H1 (cell line): Measurements from ENCODE around the gene ARID5A. TPM values are rescaled to one million over a fixed set of nuclear protein-coding genes. Genes with fewer than 3 reads are reported as not detected.

ENCODE experiments used
- CTCF ChIA-PET: fragments of 300-600 bp; sonication (Branson Sonifier 250); formaldehyde crosslinking; loops from one replicate; lab custom pipeline; 2021; ENCODE audit not compliant: partially characterized antibody; lab: Charles Lee
- POLR2A ChIA-PET: fragments of 300-600 bp; sonication (Branson Sonifier 250); formaldehyde crosslinking; loops from one replicate; lab custom pipeline; 2021; ENCODE audit warnings: inconsistent platforms; ENCODE audit not compliant: partially characterized antibody; lab: Charles Lee
- DNase-seq, 2 experiments: peaks; one replicate each; pipeline versions ENCODE4 v3.0.0 to v3.0.0-alpha.2; 2010 to 2022; ENCODE audit warnings: low spot score in 2 of 2, low read depth in 1 of 2, mixed read lengths in 1 of 2
- FAIRE-seq: peaks from 2 replicates; lab custom pipeline; 2011; peaks lifted over from hg19 to GRCh38; lab: Jason Lieb, UNC
- H2AFZ ChIP-seq: 2 replicates; pipeline ENCODE4 v1.8.1; 2012; ENCODE audit warnings: low read length, inconsistent platforms
- H2AK5ac ChIP-seq: 2 replicates; pipeline ENCODE4 v1.6.1; 2013; ENCODE audit warnings: low read depth, low read length
- H2BK120ac ChIP-seq: replicated peaks from 2 replicates; pipeline ENCODE3; 2013; ENCODE audit warnings: low read depth, low read length, inconsistent platforms
- H2BK12ac ChIP-seq: 2 replicates; pipeline ENCODE4 v1.6.1; 2013; ENCODE audit warnings: low read depth, low read length
- H2BK15ac ChIP-seq: 2 replicates; pipeline ENCODE4 v1.6.1; 2013; ENCODE audit warnings: low read length
- H2BK20ac ChIP-seq: 2 replicates; pipeline ENCODE4 v1.6.1; 2013; ENCODE audit warnings: low read length
- H2BK5ac ChIP-seq: 2 replicates; pipeline ENCODE4 v1.6.1; 2013; ENCODE audit warnings: low read depth, low read length
- H3K14ac ChIP-seq: 2 replicates; pipeline ENCODE4 v1.6.1; 2013; ENCODE audit warnings: inconsistent platforms; ENCODE audit not compliant: insufficient read length
- H3K18ac ChIP-seq: 2 replicates; pipeline ENCODE4 v1.6.1; 2013; ENCODE audit warnings: low read length; ENCODE audit errors: extremely low read depth
- H3K23ac ChIP-seq: 2 replicates; pipeline ENCODE4 v1.6.1; 2013; ENCODE audit warnings: inconsistent platforms; ENCODE audit not compliant: insufficient read length
- H3K23me2 ChIP-seq: 2 replicates; pipeline ENCODE4 v1.6.1; 2013; ENCODE audit warnings: low read depth, low read length
- H3K27ac ChIP-seq: 2 replicates; pipeline ENCODE4 v1.6.1; 2011; ENCODE audit warnings: low read depth, low read length, inconsistent platforms
- H3K27me3 ChIP-seq, 4 experiments: replicated peaks in 1 of 4; 1 replicate in 1 of 4; 2 replicates in 3 of 4; pipeline versions ENCODE4 v1.6.1 to v1.8.1; 2011 to 2013; ENCODE audit warnings: low read length in 3 of 4, mild to moderate bottlenecking in 3 of 4, inconsistent platforms in 2 of 4, mixed read lengths in 2 of 4, moderate library complexity in 1 of 4; ENCODE audit not compliant: control insufficient read depth in 3 of 4, insufficient read depth in 3 of 4; ENCODE audit errors: extremely low read depth in 1 of 4
- H3K36me3 ChIP-seq, 4 experiments: 2 replicates each; pipeline versions ENCODE4 v1.6.1 to v1.8.1; 2011 to 2013; ENCODE audit warnings: mild to moderate bottlenecking in 4 of 4, low read length in 3 of 4, moderate library complexity in 2 of 4, control low read depth in 1 of 4, inconsistent platforms in 1 of 4; ENCODE audit not compliant: insufficient read depth in 4 of 4, control insufficient read depth in 2 of 4
- H3K4ac ChIP-seq: replicated peaks from 2 replicates; pipeline ENCODE3; 2013; ENCODE audit warnings: low read length, low read depth, mixed read lengths, inconsistent platforms; ENCODE audit not compliant: insufficient read length
- H3K4me1 ChIP-seq, 4 experiments: replicated peaks in 1 of 4; 1 replicate in 1 of 4; 2 replicates in 3 of 4; pipeline versions ENCODE4 v1.6.1 to v1.8.1; 2011 to 2013; ENCODE audit warnings: low read length in 3 of 4, inconsistent platforms in 2 of 4, mixed read lengths in 1 of 4; ENCODE audit not compliant: insufficient read depth in 4 of 4, control insufficient read depth in 3 of 4
- H3K4me2 ChIP-seq, 2 experiments: 2 replicates each; pipeline versions ENCODE4 v1.6.1 to v1.8.1; 2011 to 2013; ENCODE audit warnings: low read depth in 2 of 2, low read length in 2 of 2, control low read depth in 1 of 2, inconsistent platforms in 1 of 2, mild to moderate bottlenecking in 1 of 2; ENCODE audit not compliant: insufficient read depth in 1 of 2
- H3K4me3 ChIP-seq, 4 experiments: fragments of 200-600, 300-600 bp in 1 of 4; sonication (generic), shearing (Covaris generic), sonication (Bioruptor Twin) in 1 of 4; 2 replicates each; pipeline versions ENCODE4 v1.5.1 to v1.8.1; 2011 to 2016; ENCODE audit warnings: low read length in 4 of 4, low read depth in 3 of 4, control low read depth in 2 of 4, inconsistent platforms in 2 of 4, mild to moderate bottlenecking in 2 of 4, mixed read lengths in 1 of 4, moderate library complexity in 1 of 4; ENCODE audit not compliant: insufficient read depth in 2 of 4; ENCODE audit errors: extremely low read depth in 1 of 4
- H3K56ac ChIP-seq: replicated peaks from 2 replicates; pipeline ENCODE3; 2013; ENCODE audit warnings: low read depth, mild to moderate bottlenecking, mixed read lengths, low read length, inconsistent platforms; ENCODE audit not compliant: insufficient read length
- H3K79me1 ChIP-seq: 2 replicates; pipeline ENCODE4 v1.6.1; 2013; ENCODE audit warnings: low read depth, low read length, control low read depth
- H3K79me2 ChIP-seq, 2 experiments: 2 replicates each; pipeline versions ENCODE4 v1.6.1 to v1.8.1; 2012 to 2013; ENCODE audit warnings: low read length in 2 of 2, mild to moderate bottlenecking in 2 of 2, inconsistent platforms in 1 of 2; ENCODE audit not compliant: insufficient read depth in 2 of 2, control insufficient read depth in 1 of 2
- H3K9ac ChIP-seq, 4 experiments: replicated peaks in 1 of 4; 1 replicate in 1 of 4; 2 replicates in 3 of 4; pipeline versions ENCODE4 v1.6.1 to v1.8.1; 2011 to 2013; ENCODE audit warnings: low read depth in 3 of 4, low read length in 3 of 4, control low read depth in 2 of 4, mild to moderate bottlenecking in 2 of 4, moderate library complexity in 2 of 4, inconsistent platforms in 1 of 4; ENCODE audit errors: extremely low read depth in 1 of 4
- H3K9me3 ChIP-seq, 2 experiments: 2 replicates each; pipeline versions ENCODE4 v1.6.1 to v1.8.1; 2012 to 2013; ENCODE audit warnings: mild to moderate bottlenecking in 2 of 2, moderate library complexity in 2 of 2, control low read depth in 1 of 2, inconsistent platforms in 1 of 2, low read depth in 1 of 2, low read length in 1 of 2, mixed read lengths in 1 of 2; ENCODE audit not compliant: insufficient read depth in 2 of 2
- H4K20me1 ChIP-seq, 2 experiments: replicated peaks in 1 of 2; 2 replicates each; pipeline versions ENCODE3 to v1.8.1; 2011 to 2013; ENCODE audit warnings: inconsistent platforms in 2 of 2, low read length in 2 of 2, mild to moderate bottlenecking in 1 of 2; ENCODE audit not compliant: insufficient read depth in 2 of 2, control insufficient read depth in 1 of 2
- H4K5ac ChIP-seq: 2 replicates; pipeline ENCODE4 v1.6.1; 2013; ENCODE audit warnings: low read length, low read depth, mixed read lengths, inconsistent platforms; ENCODE audit not compliant: insufficient read length
- H4K8ac ChIP-seq: 2 replicates; pipeline ENCODE4 v1.8.0; 2013; ENCODE audit warnings: mild to moderate bottlenecking, moderate library complexity, low read length, inconsistent platforms; ENCODE audit not compliant: insufficient read depth; ENCODE audit errors: extremely low read depth
- H4K91ac ChIP-seq: replicated peaks from 2 replicates; pipeline ENCODE3; 2013; ENCODE audit warnings: low read length, mixed read lengths, inconsistent platforms; ENCODE audit not compliant: insufficient read length
- CHD2 ChIP-seq: IDR thresholded peaks from 2 replicates; pipeline ENCODE4 v1.6.1; 2012; ENCODE audit warnings: low read length, improper control_type of control experiment
- CTBP2 ChIP-seq: IDR thresholded peaks from 2 replicates; pipeline ENCODE4 v1.7.0; 2011; ENCODE audit warnings: borderline replicate concordance, mild to moderate bottlenecking, moderate library complexity, mixed read lengths, low read length; ENCODE audit not compliant: insufficient read depth, insufficient read length
- GTF2F1 ChIP-seq: IDR thresholded peaks from 2 replicates; pipeline ENCODE4 v1.6.1; 2012; ENCODE audit warnings: low read depth, low read length, improper control_type of control experiment, borderline replicate concordance
- JUND ChIP-seq: IDR thresholded peaks from 2 replicates; pipeline ENCODE4 v1.6.1; 2011; ENCODE audit warnings: mild to moderate bottlenecking, improper control_type of control experiment, low read length
- KDM1A ChIP-seq: fragments of 200-600, 300-600 bp; sonication (generic); IDR thresholded peaks from 2 replicates; pipeline ENCODE4 v1.7.1; 2016; ENCODE audit warnings: mild to moderate bottlenecking, low read length, borderline replicate concordance
- NANOG ChIP-seq: IDR thresholded peaks from 2 replicates; pipeline ENCODE4 v1.6.1; 2011; ENCODE audit warnings: low read length, low read depth, mild to moderate bottlenecking, inconsistent platforms; ENCODE audit not compliant: insufficient read depth, poor library complexity, severe bottlenecking
- NRF1 ChIP-seq: IDR thresholded peaks from 2 replicates; pipeline ENCODE4 v1.6.1; 2011; ENCODE audit warnings: mild to moderate bottlenecking, low read depth, low read length, improper control_type of control experiment
- RAD21 ChIP-seq, 2 experiments: IDR thresholded peaks in 1 of 2; conservative IDR thresholded peaks in 1 of 2; 2 replicates each; pipeline ENCODE4 v1.6.1; 2011; ENCODE audit warnings: low read depth in 2 of 2, low read length in 2 of 2, improper control_type of control experiment in 1 of 2, inconsistent platforms in 1 of 2, mild to moderate bottlenecking in 1 of 2, moderate library complexity in 1 of 2
- WGBS, 2 experiments: shearing (Covaris generic) in 1 of 2; methylation state at CpG; one replicate each; pipeline versions ENCODE4 v1.1.6 to v1.1.7; 2013 to 2015; ENCODE audit warnings: low lambda C conversion rate in 2 of 2, mixed read lengths in 2 of 2, inconsistent platforms in 1 of 2, low coverage in 1 of 2, missing lambda C conversion rate in 1 of 2; ENCODE audit not compliant: insufficient replicate concordance in 2 of 2, insufficient coverage in 1 of 2, insufficient read length in 1 of 2; ENCODE audit errors: extremely low coverage in 1 of 2, missing lambda C conversion rate in 1 of 2; 5-methylcytosine and 5-hydroxymethylcytosine counted together
- polyA plus RNA-seq, 7 experiments: library from polyadenylated mRNA; depleted of rRNA in 3 of 7; stranded (reverse) in 5 of 7; unstranded in 2 of 7; fragments of >200 nt in 5 of 7; fragments of 200-250 nt in 2 of 7; gene quantifications; 1 replicate in 5 of 7; 2 replicates in 1 of 7; 4 replicates in 1 of 7; pipeline versions ENCODE4 v1.2.1 to v1.2.3, GENCODE V29; 2011 to 2013; ENCODE audit warnings: missing spikeins in 2 of 7, mixed read lengths in 2 of 7
- total RNA-seq: library from RNA; stranded (reverse); fragmentation: NEBNext Ultra II Directional; extraction: Animal tissue kit (Norgen Biotek cat#: 25700); gene quantifications from 2 replicates; pipeline ENCODE4 v1.2.1, GENCODE V29; 2021

ARID5A gene
- total and polyA plus RNA-seq, 2 of the 8 experiments (the other 6 are each of a cell fraction or from before 2014, with no cell fraction given), result 3.3 to 5.3 TPM

DNA sequence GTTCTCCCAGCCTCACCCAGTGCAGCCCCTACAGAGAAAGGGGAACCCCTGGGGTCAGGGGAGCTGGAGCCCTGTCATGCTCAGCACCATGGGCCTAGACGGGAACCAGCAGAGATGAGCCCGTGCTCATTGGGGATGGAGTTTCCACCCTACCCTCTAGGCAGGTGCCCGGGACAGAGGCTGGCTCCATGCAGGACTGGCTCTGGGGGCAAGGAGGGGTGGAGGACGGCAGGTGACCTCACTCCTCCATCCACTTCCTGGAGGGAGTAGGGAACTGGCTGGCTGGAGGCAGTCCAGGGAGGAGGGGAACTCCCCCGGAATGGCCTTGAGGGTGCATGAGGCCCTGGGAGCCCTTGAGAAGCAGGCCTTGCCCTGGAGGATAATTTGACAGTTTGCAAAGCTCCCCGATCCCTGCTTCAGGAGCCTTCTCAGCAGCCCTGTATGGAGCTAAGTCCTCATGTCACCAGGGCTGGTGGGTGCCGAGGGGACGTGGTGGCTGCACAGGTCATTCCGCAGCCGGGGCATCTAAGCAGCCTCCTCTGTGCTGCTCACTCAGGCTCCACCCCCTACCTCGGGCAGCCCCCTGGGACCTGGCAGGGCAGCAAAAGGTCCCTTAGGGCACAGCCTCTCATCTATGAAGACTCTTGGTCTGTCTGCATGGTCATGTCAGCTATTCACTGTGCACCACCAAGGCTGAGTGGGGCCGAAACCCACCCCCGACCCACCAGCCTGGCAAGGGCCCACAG, 33.5 kb upstream of the ARID5A start:
- no peak for TF ChIP-seq GTF2F1
- no peak for TF ChIP-seq NANOG
- no peak for TF ChIP-seq RAD21 (IDR thresholded peaks at IDR 0.05 in 1 of 2, conservative IDR thresholded peaks at IDR 0.05 in 1 of 2; ENCODE audit: low read depth in 2 of 2, low read length in 2 of 2)
- no peak for TF ChIP-seq KDM1A
- no peak for TF ChIP-seq JUND
- no peak for TF ChIP-seq NRF1
- TF ChIP-seq CTBP2, result no peak
- TF ChIP-seq CHD2, result no peak
- ChIA-PET POLR2A (no interaction called here), CTCF (interaction anchor here (1.1 to 1.7 kb wide), 2 partner anchors 20 to 96 kb away, joined by 3 to 5 read pairs; no protein-coding TSS in a partner anchor)
- H3K18ac ChIP-seq, result no peak overlapping the region
- H2BK15ac ChIP-seq, result no peak overlapping the region
- H2BK12ac ChIP-seq, result no peak overlapping the region
- H3K56ac ChIP-seq, result no peak overlapping the region
- H3K23me2 ChIP-seq, result no peaks in the 10 kb centered on the region
- H2BK5ac ChIP-seq, result no peak overlapping the region
- no peak overlapping the region for H3K4ac ChIP-seq
- no peak overlapping the region for H4K91ac ChIP-seq
- 79% methylated on average over 13 of the region's 13 CpGs; no CpG with 5 or more reads in 1 of the 2 experiments for WGBS, 2 experiments
- H2AFZ ChIP-seq, result no peak overlapping the region; the same call in 1 of the 2 replicates
- no peak overlapping the region for H3K9ac ChIP-seq
- DNase-seq, result peak in 1 of 2 experiments; percentile 40
- H3K27me3 ChIP-seq, result no peaks in the 10 kb centered on the region
- peak overlapping the region; percentile 71; the same call in 1 of the 2 replicates for H4K8ac ChIP-seq
- H2AK5ac ChIP-seq, result no peak overlapping the region
- peaks cover 0 to 2% (median 0%) of the 10 kb centered on the region in 4 experiments; a peak in 1 of 7 replicates for H3K4me1 ChIP-seq
- no peak overlapping the region for H3K14ac ChIP-seq
- no peak overlapping the region for H3K23ac ChIP-seq
- no peak overlapping the region for H2BK20ac ChIP-seq
- no peak overlapping the region for H4K5ac ChIP-seq
- H2BK120ac ChIP-seq, result no peak overlapping the region
- no peak overlapping the region for H3K27ac ChIP-seq
- H3K36me3 ChIP-seq, result no peaks in the 10 kb centered on the region
- H3K79me2 ChIP-seq, result no peaks in the 10 kb centered on the region
- H3K79me1 ChIP-seq, result no peaks in the 10 kb centered on the region
- no peak for FAIRE-seq
- H3K9me3 ChIP-seq, result no peaks in the 10 kb centered on the region
- H4K20me1 ChIP-seq, result no peaks in the 10 kb centered on the region
- H3K4me2 ChIP-seq, result no peak overlapping the region
- H3K4me3 ChIP-seq, result no peak overlapping the region
